Mononuclear cell (primary cell): Measurements from ENCODE around the gene TPPP2. TPM values are rescaled to one million over a fixed set of nuclear protein-coding genes. Genes with fewer than 3 reads are reported as not detected.
A peak's percentile ranks its signal among the peaks of the same experiment; 100 is the strongest.
"Not testable (repeated sequence)": the region's sequence is repeated elsewhere in the genome, so short reads cannot be mapped to it uniquely, and the experiment has no call there.

Source experiments
- H3K27me3 ChIP-seq: 2 replicates; pipeline ENCODE4 v1.6.0; 2011; ENCODE audit warnings: low read length, control low read depth; ENCODE audit not compliant: insufficient read depth
- H3K4me1 ChIP-seq: 2 replicates; pipeline ENCODE4 v1.5.1; 2011; ENCODE audit warnings: mild to moderate bottlenecking, low read length, control low read depth; ENCODE audit not compliant: insufficient read depth
- H3K4me3 ChIP-seq: 2 replicates; pipeline ENCODE4 v1.5.1; 2011; ENCODE audit warnings: mild to moderate bottlenecking, low read length, moderate library complexity
- H3K9me3 ChIP-seq: 2 replicates; pipeline ENCODE4 v1.5.1; 2011; ENCODE audit warnings: low read depth, mild to moderate bottlenecking, control low read depth, low read length
- total RNA-seq: library from RNA; depleted of rRNA; stranded (reverse); fragments of >200 nt; gene quantifications from one replicate; pipeline ENCODE4 v1.2.3, GENCODE V29; 2012

Gene TPPP2
- total RNA-seq, 1 donor: not detected

DNA sequence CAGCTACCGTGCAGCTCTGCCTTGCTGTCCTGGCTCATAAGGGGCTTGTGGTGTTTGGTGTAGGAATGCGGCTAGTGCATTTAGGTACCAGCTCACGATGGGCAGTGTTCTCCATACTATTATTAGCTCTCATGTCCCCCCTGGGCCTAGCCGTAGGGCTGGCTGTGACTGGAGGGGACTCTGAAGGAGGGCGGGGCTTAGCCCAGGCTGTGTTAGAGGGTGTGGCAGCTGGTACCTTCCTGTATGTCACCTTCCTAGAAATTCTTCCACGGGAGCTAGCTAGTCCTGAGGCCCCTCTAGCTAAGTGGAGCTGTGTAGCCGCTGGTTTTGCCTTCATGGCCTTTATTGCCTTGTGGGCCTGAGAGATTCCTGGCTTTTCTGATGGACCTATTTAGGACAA is 28.8 kb upstream of the TPPP2 start:
- no peaks in the 10 kb centered on the region for H3K27me3 ChIP-seq
- no peaks in the 10 kb centered on the region for H3K4me1 ChIP-seq
- H3K9me3 ChIP-seq: no peaks in the 10 kb centered on the region
- no peak overlapping the region for H3K4me3 ChIP-seq

DNA sequence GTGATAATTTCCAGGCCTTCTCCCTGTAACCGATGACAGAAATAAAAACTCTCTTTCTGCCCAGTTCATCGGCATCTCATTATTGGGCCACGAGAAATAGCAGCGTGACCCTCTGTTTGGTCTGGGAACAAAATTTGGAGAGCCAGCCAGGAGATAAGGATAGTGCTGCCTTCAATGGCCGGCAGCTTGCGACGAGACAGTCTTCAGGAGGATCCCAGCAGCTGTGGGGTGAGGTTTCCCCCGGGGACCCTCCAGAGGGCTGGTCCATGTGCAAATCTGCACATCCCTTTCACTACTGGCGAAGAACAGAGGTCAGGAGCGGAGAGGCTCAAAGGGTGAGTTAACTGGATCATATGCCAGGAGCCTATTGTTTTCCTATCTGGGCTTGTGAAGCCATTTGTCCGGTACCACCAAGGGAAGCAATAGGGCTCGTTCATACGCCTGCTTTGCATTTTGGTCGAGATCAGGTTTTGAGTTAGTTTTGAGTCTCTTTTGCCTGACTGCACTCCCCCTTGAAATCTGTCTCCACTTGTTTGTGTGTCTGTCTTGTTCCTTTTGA is 26.1 kb upstream of the TPPP2 start:
- no peaks in the 10 kb centered on the region for H3K4me1 ChIP-seq
- no peaks in the 10 kb centered on the region for H3K27me3 ChIP-seq
- no peak overlapping the region for H3K4me3 ChIP-seq
- no peaks in the 10 kb centered on the region for H3K9me3 ChIP-seq

DNA sequence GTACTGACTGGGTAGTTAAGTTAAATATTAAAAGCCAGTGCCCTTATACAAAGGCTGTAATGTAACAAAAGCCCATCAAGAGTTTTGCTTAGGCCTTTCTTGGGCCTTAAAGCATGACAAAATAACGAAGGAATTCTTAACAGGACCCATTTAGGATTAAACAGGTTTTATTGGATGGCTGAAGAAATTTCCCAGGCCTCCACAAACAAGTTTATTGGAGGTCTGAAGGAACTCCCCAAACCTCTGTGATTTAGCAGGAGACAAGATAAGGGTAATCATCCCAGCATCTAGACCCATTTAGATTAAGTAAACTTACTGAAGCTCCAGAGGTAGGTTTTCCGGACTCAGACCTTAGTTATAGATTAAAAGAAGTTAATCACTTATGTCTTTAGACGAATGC is 20.3 kb upstream of the TPPP2 start:
- H3K9me3 ChIP-seq, H3K4me1 ChIP-seq, H3K4me3 ChIP-seq, H3K27me3 ChIP-seq: not testable (repeated sequence)

DNA sequence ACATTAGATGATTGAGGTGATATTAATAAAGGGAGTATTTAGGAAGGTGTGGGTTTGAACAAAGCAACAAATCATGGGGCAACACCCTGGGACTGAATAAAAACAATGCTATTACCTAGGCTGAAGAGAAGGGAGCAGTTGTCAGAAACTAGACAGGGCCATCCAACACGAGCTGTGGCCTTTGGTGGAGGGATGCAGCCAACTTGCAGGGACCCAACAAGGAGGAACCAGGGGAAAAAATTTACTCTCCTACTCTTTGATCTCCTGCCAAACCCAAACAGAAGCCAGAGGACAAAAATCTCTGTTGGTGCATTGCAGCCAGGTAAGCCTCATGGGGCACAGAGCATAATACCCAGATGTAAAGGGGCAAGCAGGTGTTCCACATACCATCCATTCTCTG is 18.9 kb upstream of the TPPP2 start:
- Histone ChIP-seq H3K4me1 (peaks cover 14% of the 10 kb centered on the region), H3K9me3 (no peaks in the 10 kb centered on the region), H3K4me3 (no peak overlapping the region), H3K27me3 (peaks cover 10% of the 10 kb centered on the region)

DNA sequence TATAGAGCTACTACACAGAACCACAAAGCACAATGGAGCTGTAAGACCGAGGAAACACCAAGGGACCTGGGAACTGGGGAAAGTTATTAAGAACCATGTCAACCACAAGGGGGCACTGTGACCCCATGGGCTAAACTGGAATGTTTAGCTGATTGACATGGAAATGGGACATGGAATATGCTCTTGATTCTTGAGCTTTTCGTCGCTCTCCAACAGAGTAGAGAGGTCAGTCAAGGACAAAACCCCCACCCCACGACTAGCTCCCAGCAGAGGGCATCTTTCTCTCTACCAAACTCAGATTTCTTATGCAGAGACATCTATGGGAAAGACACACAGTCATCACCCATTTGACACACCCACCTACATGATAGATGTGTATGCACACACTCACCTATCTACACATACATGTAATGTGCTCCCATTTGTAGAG is 15.2 kb upstream of the TPPP2 start:
- H3K27me3 ChIP-seq: peaks cover 10% of the 10 kb centered on the region
- no peak overlapping the region for H3K4me3 ChIP-seq
- no peaks in the 10 kb centered on the region for H3K9me3 ChIP-seq
- peaks cover 25% of the 10 kb centered on the region for H3K4me1 ChIP-seq

DNA sequence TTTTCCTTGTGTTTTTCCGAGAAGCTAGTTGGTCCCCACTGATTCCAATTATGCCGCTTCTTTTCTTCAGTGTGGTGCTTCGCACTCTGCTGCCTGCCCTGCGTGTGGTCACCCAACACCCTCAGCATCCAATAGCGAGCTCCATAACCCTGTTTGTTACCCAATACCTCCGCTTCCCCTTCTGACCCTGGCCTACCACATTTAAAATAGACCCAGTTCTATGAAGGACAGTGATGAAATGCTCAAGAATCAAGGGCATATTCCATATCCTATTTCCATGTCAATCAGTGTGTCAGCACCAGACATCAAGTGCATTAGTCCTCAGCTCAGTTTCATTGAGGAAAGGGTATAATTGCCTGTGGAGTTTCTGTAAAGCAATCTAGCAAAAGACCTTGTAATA is 14.7 kb upstream of the TPPP2 start:
- H3K4me3 ChIP-seq: no peak overlapping the region
- H3K27me3 ChIP-seq: peaks cover 10% of the 10 kb centered on the region
- no peaks in the 10 kb centered on the region for H3K9me3 ChIP-seq
- peaks cover 25% of the 10 kb centered on the region for H3K4me1 ChIP-seq

DNA sequence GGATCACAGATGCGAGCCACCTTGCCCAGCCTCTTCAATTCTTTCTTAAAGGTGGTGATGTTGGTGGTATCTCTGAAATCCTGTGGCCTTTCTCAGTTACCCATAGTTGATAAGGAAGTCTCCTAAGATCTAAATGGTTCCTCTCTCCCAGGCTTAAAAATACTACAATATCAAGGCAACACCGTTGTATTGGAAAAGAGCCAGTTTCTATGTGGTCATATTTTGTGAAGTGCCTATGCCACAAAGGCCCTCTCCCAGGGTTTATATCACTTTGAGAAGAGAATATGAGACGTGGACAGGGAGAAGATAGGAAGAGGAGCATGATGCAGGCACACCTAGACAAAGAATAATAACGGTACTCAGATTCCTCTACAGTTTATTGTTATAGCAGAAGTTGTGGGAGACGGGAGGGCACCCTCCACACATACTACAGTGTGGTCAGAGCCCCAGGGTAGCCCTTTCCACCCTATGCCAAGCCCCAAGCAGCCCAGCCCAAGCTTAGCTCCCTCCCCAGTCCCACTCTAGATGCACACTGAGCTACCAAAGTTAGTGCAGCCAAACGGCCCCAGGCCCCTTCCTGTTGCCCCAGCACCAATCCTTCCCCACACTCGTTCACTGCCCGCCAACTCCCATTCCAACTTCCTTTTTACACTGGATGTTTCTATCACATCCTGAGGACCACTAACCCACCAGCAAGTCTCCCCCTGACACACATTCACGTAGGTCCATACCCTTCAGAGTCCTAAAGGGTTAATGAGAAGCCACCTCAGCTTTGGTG is 13.4 kb upstream of the TPPP2 start:
- no peak overlapping the region for H3K4me3 ChIP-seq
- no peaks in the 10 kb centered on the region for H3K9me3 ChIP-seq
- H3K27me3 ChIP-seq: peaks cover 10% of the 10 kb centered on the region
- H3K4me1 ChIP-seq: peaks cover 25% of the 10 kb centered on the region

DNA sequence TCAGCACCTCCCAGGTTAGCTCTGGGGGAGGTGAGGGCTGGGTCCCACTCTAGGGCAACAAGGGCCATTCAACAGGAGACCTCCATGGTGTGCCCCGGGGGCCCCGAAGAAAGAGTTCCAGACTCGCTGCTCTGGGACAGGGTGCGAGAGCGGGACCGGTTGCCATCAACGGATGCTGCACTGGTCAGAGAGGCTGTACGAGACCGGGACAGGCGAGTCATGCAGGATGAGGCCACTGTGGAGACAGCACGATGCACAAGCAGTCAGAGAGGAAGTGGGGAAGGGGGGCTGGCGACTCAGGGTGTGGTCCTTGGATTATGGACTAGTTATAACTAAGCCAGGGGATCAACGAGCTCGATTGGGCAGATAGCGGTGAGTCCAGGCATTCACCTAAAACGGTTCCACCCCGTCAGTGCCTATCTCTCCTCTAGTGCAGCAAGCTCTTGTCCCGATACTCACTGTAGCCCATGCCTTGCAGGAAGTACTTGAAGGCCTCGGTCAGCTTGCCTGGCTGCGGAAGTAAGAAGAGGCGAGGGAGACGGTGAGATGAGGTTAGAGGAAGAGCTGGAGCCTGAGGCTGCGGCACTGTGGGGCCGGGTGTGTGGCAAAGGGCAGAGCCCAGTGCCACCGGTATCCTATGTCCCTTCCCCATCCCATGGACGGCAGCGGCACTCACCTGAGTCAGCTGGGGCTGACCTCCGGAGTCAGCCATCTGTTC is 12.3 kb upstream of the TPPP2 start:
- no peaks in the 10 kb centered on the region for H3K9me3 ChIP-seq
- peaks cover 25% of the 10 kb centered on the region for H3K4me1 ChIP-seq
- no peak overlapping the region for H3K4me3 ChIP-seq
- H3K27me3 ChIP-seq: peaks cover 5% of the 10 kb centered on the region

DNA sequence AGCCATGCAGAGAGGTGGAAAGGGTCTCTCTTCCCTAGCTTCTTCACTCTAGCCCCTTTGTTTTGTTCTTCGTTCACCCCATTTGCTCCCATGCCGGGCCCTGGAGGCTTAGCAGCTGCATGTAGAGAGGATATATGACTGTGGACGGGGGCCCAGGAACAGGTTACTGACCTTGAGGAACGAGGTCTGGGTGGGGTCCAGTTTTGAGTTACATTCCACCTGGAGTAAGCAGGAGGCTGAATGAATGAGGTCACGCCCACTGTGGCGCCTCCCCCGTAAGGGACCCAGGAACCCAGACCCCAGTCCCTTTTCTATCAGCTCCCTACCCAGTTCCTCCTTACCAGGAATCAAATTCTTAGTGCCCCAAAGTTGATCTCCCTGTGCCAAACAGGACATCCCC is 11.7 kb upstream of the TPPP2 start:
- peaks cover under 1% of the 10 kb centered on the region for H3K27me3 ChIP-seq
- peaks cover 29% of the 10 kb centered on the region for H3K4me1 ChIP-seq
- H3K9me3 ChIP-seq: no peaks in the 10 kb centered on the region
- no peak overlapping the region for H3K4me3 ChIP-seq

DNA sequence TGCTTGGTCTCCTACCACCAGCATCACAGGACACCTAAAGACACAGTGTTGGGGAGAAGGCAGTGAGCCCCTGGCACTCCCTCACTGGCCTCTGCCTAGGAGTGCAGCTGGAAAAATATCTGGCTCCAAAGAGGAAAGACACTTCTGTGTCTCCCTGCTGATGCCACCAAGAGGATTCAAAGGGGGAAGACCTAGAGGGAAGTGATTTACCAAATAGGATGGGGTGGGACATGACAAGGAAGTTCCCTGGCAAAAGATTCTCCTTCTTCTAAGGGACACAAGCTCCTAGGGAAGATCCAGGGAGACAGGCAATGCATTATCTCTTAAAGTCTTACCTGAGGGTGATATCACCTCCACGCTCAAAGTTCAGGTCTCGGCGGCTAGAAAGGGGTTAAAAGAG is 11.2 kb upstream of the TPPP2 start:
- no peaks in the 10 kb centered on the region for H3K9me3 ChIP-seq
- peaks cover 34% of the 10 kb centered on the region for H3K4me1 ChIP-seq
- no peak overlapping the region for H3K4me3 ChIP-seq
- peaks cover 2% of the 10 kb centered on the region for H3K27me3 ChIP-seq

DNA sequence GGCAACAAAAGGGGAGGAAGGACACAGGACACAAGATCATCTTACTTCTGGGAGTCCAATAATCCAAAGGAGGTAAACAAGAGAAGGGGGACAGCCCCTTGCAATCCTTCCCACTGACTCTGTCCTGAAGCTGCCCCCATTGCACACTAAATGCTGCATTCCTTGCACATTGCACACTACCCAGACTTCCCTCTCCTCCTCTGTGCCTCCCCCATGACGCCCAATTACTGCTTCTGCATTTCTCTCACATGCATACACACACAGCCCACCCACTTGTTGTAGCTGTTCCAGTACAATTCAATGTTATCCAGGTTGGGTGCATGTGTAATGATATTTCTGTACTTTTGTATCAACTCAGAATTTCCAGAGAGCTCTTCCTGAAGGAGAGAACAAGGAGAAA is 10.7 kb upstream of the TPPP2 start:
- Histone ChIP-seq H3K9me3 (no peaks in the 10 kb centered on the region), H3K4me3 (no peak overlapping the region), H3K4me1 (peaks cover 40% of the 10 kb centered on the region), H3K27me3 (peaks cover 7% of the 10 kb centered on the region)

DNA sequence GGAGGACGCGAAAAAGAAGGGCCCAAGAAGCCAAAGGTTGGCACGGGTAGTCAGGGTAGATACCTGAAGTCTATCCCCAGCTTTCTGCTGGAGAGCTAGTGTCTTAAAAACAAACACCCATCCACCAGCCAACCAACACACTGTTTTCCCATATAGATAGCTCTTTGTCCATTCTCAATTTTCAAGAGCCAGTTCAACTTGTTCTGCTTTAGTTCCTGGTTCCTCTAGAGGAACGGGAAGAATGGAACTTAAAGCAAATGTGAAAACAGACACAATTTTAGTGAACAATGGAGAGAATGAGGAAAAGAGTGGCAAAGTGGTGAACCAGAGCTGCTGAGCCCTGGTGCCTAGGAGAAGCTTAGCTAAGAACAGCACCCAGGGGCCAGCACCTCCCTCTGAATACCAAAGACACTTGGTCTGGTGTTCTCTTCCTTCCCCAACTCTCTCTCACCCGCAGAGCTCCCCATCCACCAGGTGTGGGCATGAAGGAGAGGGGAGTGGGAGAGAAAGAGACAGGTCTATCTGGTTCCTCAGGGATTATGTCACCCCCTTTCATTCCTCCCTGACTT is 9.0 kb upstream of the TPPP2 start:
- peaks cover 11% of the 10 kb centered on the region for H3K27me3 ChIP-seq
- no peak overlapping the region for H3K4me3 ChIP-seq
- H3K4me1 ChIP-seq: peaks cover 33% of the 10 kb centered on the region
- H3K9me3 ChIP-seq: no peaks in the 10 kb centered on the region

DNA sequence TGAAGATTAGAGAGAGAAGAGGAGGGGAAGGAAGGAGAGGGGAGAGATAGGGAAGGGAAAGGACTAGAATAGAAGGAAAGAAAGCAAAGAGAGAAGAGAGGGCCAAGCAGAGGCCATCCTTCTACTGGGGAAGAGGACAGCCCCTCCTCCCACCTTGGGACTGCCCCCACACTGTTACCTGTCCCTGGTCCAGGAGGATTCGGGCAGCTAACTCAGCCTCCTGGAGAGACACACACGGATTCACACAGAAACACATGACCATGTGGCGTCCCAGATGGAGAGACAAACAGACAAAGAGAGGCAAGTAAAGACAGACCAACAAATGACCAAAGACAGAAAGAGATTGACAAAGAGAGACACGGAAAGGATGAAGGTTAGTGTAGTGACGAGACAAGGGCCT is 7.3 kb upstream of the TPPP2 start:
- Histone ChIP-seq H3K4me3 (no peak overlapping the region), H3K4me1 (peaks cover 21% of the 10 kb centered on the region), H3K27me3 (peaks cover 11% of the 10 kb centered on the region), H3K9me3 (no peaks in the 10 kb centered on the region)

DNA sequence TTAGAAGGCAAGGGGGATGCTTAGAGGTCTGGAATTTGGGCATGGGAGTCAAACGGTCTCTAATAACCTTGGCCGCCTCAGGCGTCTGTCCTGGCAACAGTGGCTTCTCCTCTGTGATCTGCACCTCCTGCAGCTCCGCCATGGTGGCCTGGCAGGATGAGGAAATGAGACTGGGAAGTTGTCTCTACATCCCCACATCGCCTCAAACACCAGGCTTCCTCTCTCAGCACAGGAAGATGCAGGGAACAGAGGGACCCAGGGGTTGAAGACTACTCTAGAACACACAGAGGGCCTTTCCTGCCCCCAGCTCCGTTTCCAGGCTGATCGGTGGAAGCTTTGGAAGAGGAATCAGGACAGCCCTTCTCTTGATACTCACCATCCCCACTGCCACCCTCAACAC is 6.8 kb upstream of the TPPP2 start:
- peaks cover 21% of the 10 kb centered on the region for H3K4me1 ChIP-seq
- H3K27me3 ChIP-seq: peaks cover 11% of the 10 kb centered on the region
- no peak overlapping the region for H3K4me3 ChIP-seq
- no peaks in the 10 kb centered on the region for H3K9me3 ChIP-seq

DNA sequence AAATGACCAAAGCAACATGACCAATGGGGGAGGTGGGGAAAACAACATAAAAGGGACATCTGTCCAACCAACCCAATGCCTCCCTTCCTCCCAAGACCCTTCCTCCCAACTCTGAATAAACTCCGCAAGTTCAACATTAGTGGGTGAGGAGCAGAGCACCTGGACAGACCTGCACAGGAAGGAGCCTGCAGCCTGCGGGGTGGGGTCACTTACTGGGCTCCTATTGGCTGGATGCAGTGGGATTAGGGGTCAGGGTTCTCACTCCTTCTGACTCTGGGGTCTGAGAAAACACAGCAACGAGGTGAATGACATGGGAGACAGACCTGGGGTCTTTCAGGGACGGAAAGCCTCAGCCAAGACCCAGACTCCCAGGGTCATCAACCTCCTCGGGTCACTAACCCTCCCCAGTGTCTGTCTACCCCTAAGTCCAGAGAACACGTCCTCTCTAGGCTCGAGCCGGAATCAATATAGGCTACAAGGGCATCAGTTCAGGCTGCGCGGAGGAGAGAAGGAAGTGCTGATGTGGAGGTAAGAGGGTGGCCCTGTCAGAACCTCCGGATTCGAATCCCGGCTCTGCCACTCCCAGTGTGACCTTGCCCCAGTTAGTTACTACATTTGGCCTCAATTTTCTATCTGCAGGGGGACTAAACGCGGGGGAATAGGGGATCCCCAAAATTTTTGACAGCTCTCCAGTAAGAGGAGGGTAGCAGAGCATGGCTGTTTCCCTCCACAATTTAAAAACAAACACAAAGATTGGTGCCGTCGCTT is 6.0 kb upstream of the TPPP2 start:
- peak overlapping the region; percentile 47 for H3K4me3 ChIP-seq
- H3K4me1 ChIP-seq: peaks cover 21% of the 10 kb centered on the region
- H3K9me3 ChIP-seq: no peaks in the 10 kb centered on the region
- H3K27me3 ChIP-seq: peaks cover 11% of the 10 kb centered on the region
